OCI-M2 (cell line): ENCODE results near the gene DAGLB.
"Not testable (repeated sequence)": the region's sequence is repeated elsewhere in the genome, so short reads cannot be mapped to it uniquely, and the experiment has no call there.

Experiments
- DNase-seq: peaks from one replicate; lab custom pipeline; 2025; ENCODE audit not compliant: unreplicated experiment; lab: John Stamatoyannopoulos, UW

Gene DAGLB

GRCh38 chr7:6447581-6448199 is at the start of gene DAGLB:
Gene DAGLB (minus strand): TSS chr7:6447954. CDS start chr7:6447842, 112 bp downstream.
- DNase-seq, result peak; percentile 24

GRCh38 chr7:6497637-6497905 is 49.8 kb upstream of the DAGLB start:
- no peak for DNase-seq

- DNase-seq, result no peak
Measured at GRCh38 chr7:6496842-6497636, 49.3 kb upstream of the DAGLB start.

- no peak for DNase-seq
Measured at GRCh38 chr7:6495597-6496262, 48.0 kb upstream of the DAGLB start.

GRCh38 chr7:6494365-6494764 is 46.6 kb upstream of the DAGLB start:
- no peak for DNase-seq

GRCh38 chr7:6491194-6491593 is 43.4 kb upstream of the DAGLB start:
- no peak for DNase-seq

- no peak for DNase-seq
Measured at GRCh38 chr7:6489612-6490011, 41.9 kb upstream of the DAGLB start.

GRCh38 chr7:6487184-6487545 is 39.4 kb upstream of the DAGLB start:
- no peak for DNase-seq

GRCh38 chr7:6486438-6487183 is 38.9 kb upstream of the DAGLB start:
- DNase-seq, result no peak

- DNase-seq, result no peak
Measured at GRCh38 chr7:6482743-6483119, 35.0 kb upstream of the DAGLB start.

- no peak for DNase-seq
Measured at GRCh38 chr7:6482307-6482706, 34.6 kb upstream of the DAGLB start.

- no peak for DNase-seq
Measured at GRCh38 chr7:6481445-6481844, 33.7 kb upstream of the DAGLB start.

GRCh38 chr7:6480323-6480660 is 32.5 kb upstream of the DAGLB start:
- no peak for DNase-seq

- no peak for DNase-seq
Measured at GRCh38 chr7:6479067-6479466, 31.3 kb upstream of the DAGLB start.

- DNase-seq, result no peak
Measured at GRCh38 chr7:6478186-6478585, 30.4 kb upstream of the DAGLB start.

- DNase-seq, result no peak
Measured at GRCh38 chr7:6477318-6477660, 29.5 kb upstream of the DAGLB start.

- no peak for DNase-seq
Measured at GRCh38 chr7:6476596-6477317, 29.0 kb upstream of the DAGLB start.

GRCh38 chr7:6475433-6476186 is 27.9 kb upstream of the DAGLB start:
- DNase-seq, result no peak

GRCh38 chr7:6465862-6466261 is 18.1 kb upstream of the DAGLB start:
- DNase-seq, result no peak

GRCh38 chr7:6463609-6464008 is 15.9 kb upstream of the DAGLB start:
- not testable (repeated sequence) for DNase-seq
